K562 (cell line): Measurements from ENCODE around the gene RWDD1.

Experiments
- ASH1L ChIP-seq: fragments of 450-650 bp; IDR thresholded peaks from 2 replicates; pipeline ENCODE4 v1.6.1; 2018; ENCODE audit warnings: borderline replicate concordance, mild to moderate bottlenecking, low read depth; ENCODE audit not compliant: partially characterized antibody
- BHLHE40 ChIP-seq: IDR thresholded peaks from 2 replicates; pipeline ENCODE4 v1.6.1; 2011; ENCODE audit warnings: low read length, improper control_type of control experiment
- CBX8 ChIP-seq: fragments of 200-600 bp; sonication (generic); IDR thresholded peaks from 2 replicates; pipeline ENCODE4 v1.6.1; 2012; ENCODE audit warnings: borderline replicate concordance, mixed run types, low read depth, mild to moderate bottlenecking, moderate library complexity, mixed read lengths, low read length, control low read depth, inconsistent platforms; ENCODE audit not compliant: poor library complexity, severe bottlenecking; ENCODE audit errors: extremely low read depth
- CTCF ChIP-seq, 3 experiments: IDR thresholded peaks in 2 of 3; conservative IDR thresholded peaks in 1 of 3; 2 replicates each; pipeline ENCODE4 v1.5.1; 2011 to 2012; ENCODE audit warnings: low read length in 3 of 3, mild to moderate bottlenecking in 3 of 3, control low read depth in 2 of 3, improper control_type of control experiment in 1 of 3, inconsistent platforms in 1 of 3, low read depth in 1 of 3, mixed read lengths in 1 of 3, moderate library complexity in 1 of 3; ENCODE audit not compliant: insufficient read depth in 2 of 3
- MAX ChIP-seq: sonication (generic); formaldehyde crosslinking; IDR thresholded peaks from 2 replicates; pipeline ENCODE4 v1.9.0; 2022; ENCODE audit warnings: mild to moderate bottlenecking, missing genetic modification reagents
- POLR2A ChIP-seq: fragments of 450-650 bp; conservative IDR thresholded peaks from 2 replicates; pipeline ENCODE4 v1.6.1; 2016
- ZNF274 ChIP-seq: IDR thresholded peaks from 2 replicates; pipeline ENCODE4 v1.6.1; 2011; ENCODE audit warnings: low read depth, mild to moderate bottlenecking, low read length, moderate library complexity, borderline replicate concordance
- ZNF717 ChIP-seq: fragments of 250-450 bp; sonication (Bioruptor Pico); IDR thresholded peaks from 2 replicates; pipeline ENCODE4 v1.5.0; 2021

- no peak for TF ChIP-seq BHLHE40
- no peak for TF ChIP-seq POLR2A
- TF ChIP-seq CBX8 = no peak
- TF ChIP-seq ASH1L = peak; percentile 55
- peak in 1 of 3 experiments; percentile 27; a peak in 1 of 6 replicates for TF ChIP-seq CTCF (IDR thresholded peaks at IDR 0.05 in 2 of 3, conservative IDR thresholded peaks at IDR 0.05 in 1 of 3; ENCODE audit: insufficient read depth in 2 of 3, low read depth in 1 of 3, low read length in 3 of 3)
- TF ChIP-seq ZNF274 = no peak
- TF ChIP-seq MAX (CRISPR knock-in tag) = no peak
- TF ChIP-seq ZNF717 (CRISPR knock-in tag) = no peak
These were observed 44.8 kb downstream of the RWDD1 start, which contains the start of gene RSPH4A for GRCh38 chr6:116615937-116616736.
